Epithelial cell of prostate (primary cell): ENCODE results near the gene DLG2.

ENCODE experiments used
- DNase-seq: peaks from one replicate; pipeline ENCODE4 v3.0.0-alpha.2; 2011; ENCODE audit warnings: low read depth, low spot score
- H3K27ac ChIP-seq: fragments of 450-650 bp; 2 replicates; pipeline ENCODE4 v1.5.1; 2017; ENCODE audit warnings: mild to moderate bottlenecking

The DLG2 gene

GRCh38 chr11:84289381-84289906, 1337.7 kb downstream of the DLG2 start:
- peak overlapping the region; percentile 17 for H3K27ac ChIP-seq
- peak; percentile 2 for DNase-seq

- DNase-seq = no peak
- H3K27ac ChIP-seq = no peak overlapping the region
Observed at GRCh38 chr11:84273541-84273940, 1353.6 kb downstream of the DLG2 start.

DNA sequence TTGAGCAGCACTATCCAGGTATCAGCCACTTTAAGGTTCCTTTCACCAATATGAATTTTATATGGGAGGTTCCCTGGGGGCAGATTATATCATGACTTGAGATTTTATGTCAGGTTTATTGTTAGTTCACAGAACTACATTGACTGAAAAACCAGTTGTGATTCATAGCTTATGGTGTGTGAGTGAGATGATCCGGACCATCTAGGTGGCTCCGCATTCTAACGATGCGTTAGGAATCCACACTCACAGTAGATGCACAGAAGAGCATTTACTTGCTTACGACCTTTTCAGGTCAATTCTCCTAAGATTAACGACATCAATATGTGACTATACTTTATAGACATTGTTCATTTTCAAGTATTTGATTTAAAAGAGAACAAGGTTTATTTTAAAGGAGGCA, 1356.7 kb downstream of the DLG2 start:
- H3K27ac ChIP-seq = no peak overlapping the region
- no peak for DNase-seq

DNA sequence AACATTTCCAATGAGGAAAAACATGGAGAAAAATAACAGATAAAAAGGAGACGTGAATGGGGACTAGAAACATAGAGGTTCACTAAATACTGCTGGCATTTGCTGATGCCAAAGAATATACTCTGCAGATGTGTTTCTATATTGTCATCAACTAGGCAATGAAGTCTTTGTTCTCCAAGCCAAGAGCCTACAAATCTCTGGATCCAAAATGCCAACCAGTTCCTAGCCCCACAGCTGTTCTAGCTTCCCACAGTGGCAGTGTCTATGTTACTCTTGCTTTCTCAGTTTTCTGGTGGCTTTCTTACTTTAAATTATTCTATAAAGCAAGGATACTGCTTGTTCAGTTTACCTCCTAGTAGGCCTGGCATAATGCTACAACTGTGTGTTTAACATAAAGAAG, 1363.1 kb downstream of the DLG2 start:
- DNase-seq = no peak
- no peak overlapping the region for H3K27ac ChIP-seq

- no peak for DNase-seq
- H3K27ac ChIP-seq = no peak overlapping the region
Observed at GRCh38 chr11:84261707-84262106, 1365.4 kb downstream of the DLG2 start.

GRCh38 chr11:84260862-84261261, 1366.3 kb downstream of the DLG2 start:
- no peak overlapping the region for H3K27ac ChIP-seq
- DNase-seq = no peak

GRCh38 chr11:84256618-84257017, 1370.5 kb downstream of the DLG2 start:
- no peak overlapping the region for H3K27ac ChIP-seq

GRCh38 chr11:84255483-84255882, 1371.7 kb downstream of the DLG2 start:
- no peak for DNase-seq
- H3K27ac ChIP-seq = no peak overlapping the region

More at GRCh38 chr11:84256618-84257017, 1370.5 kb downstream of the DLG2 start:
- no peak for DNase-seq

- no peak overlapping the region for H3K27ac ChIP-seq
- no peak for DNase-seq
Observed at GRCh38 chr11:84250834-84251613, 1376.1 kb downstream of the DLG2 start.

- no peak for DNase-seq
- no peak overlapping the region for H3K27ac ChIP-seq
Observed at GRCh38 chr11:84249344-84250135, 1377.6 kb downstream of the DLG2 start.

GRCh38 chr11:84247926-84248325, 1379.2 kb downstream of the DLG2 start:
- no peak overlapping the region for H3K27ac ChIP-seq
- no peak for DNase-seq

- DNase-seq = no peak
- H3K27ac ChIP-seq = no peak overlapping the region
Observed at GRCh38 chr11:84247129-84247528, 1380.0 kb downstream of the DLG2 start.

DNA sequence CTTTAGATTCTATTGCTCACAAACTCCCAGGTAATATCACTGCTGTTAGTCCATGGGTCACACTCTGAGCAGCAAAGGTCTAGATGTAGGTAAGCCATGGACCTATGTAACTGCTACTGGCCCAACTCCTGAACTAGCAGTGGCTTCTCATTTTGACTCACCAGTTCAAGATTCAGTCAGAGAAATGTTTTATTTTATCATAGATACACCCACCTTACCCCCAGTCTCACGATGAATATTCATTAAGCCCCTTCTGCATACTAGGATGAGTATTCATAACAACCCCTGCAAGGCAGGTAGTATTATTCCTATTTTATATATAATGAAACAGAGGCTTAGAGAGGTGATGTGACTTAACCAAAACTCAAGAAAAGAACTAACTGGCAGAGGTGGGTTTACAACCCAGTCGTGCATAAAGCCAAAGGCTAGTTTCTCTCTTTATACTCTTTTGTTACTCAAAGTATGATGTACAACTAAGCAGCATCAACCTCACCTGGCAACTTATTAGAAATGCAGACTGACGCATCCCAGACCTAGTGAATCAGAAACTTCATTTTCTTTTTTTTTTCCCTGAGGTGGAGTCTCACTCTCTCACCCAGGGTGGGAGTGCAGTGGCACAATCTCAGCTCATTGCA, 1383.4 kb downstream of the DLG2 start:
- DNase-seq = no peak
- H3K27ac ChIP-seq = no peak overlapping the region

GRCh38 chr11:84241343-84242131, 1385.6 kb downstream of the DLG2 start:
- DNase-seq = no peak
- H3K27ac ChIP-seq = no peak overlapping the region

GRCh38 chr11:84240847-84241246, 1386.3 kb downstream of the DLG2 start:
- no peak for DNase-seq
- H3K27ac ChIP-seq = no peak overlapping the region

GRCh38 chr11:84236436-84236835, 1390.7 kb downstream of the DLG2 start:
- no peak for DNase-seq
- H3K27ac ChIP-seq = no peak overlapping the region

DNA sequence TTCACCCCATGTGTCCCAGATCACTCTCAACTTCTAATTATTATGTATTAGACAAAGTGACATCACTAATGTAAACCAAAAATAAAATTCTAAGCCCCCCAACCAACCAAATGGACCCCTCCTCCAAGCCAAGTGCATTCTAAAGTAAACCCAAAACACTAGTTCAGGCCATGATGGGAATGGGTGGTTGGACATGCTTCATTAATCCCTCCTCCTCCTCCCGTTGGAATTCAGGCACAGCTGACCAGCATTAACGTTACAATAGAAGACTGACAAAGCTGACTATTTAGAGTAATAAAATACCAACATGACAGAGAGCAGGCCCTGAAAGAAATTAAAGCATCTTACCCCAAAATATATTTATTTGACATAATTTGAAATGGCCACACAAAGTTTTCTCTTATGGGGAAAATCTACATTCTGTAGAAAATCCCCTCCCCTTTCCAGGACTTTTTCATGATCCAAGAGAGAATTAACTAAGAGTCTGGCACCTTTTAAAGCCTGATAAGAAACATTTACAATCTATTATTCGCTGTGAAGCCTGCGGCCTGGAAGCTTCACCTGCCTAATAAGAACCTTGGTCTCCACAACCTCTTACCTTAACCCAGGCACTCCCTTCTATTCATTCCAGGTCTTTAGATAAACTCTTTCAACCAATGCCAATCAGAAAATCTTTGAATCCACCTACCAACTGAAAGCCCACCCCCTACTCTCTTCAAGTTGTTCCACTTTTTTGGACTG, 1392.5 kb downstream of the DLG2 start:
- no peak for DNase-seq
- H3K27ac ChIP-seq = no peak overlapping the region

- DNase-seq = no peak
Observed at GRCh38 chr11:84234011-84234410, 1393.1 kb downstream of the DLG2 start.

GRCh38 chr11:84232511-84232910, 1394.6 kb downstream of the DLG2 start:
- no peak for DNase-seq
- H3K27ac ChIP-seq = no peak overlapping the region

More at GRCh38 chr11:84234011-84234410, 1393.1 kb downstream of the DLG2 start:
- no peak overlapping the region for H3K27ac ChIP-seq
